ENCODE data around the gene IKBKE.

The IKBKE gene

DNA sequence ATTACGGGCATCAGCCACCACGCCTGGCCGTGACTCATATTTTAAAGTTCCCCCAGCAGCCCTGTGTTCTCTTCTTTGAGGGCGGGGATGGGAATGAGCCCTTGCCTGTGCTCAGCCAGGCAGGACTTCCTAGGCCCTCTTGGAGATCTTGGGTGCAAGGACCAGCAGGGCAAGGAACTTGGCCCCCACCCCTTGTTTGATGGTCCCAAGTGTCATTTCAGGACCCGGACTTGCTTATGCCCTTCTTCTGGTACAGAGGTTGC, 46.4 kb downstream of the IKBKE start:
- no peak for DNase-seq

DNA sequence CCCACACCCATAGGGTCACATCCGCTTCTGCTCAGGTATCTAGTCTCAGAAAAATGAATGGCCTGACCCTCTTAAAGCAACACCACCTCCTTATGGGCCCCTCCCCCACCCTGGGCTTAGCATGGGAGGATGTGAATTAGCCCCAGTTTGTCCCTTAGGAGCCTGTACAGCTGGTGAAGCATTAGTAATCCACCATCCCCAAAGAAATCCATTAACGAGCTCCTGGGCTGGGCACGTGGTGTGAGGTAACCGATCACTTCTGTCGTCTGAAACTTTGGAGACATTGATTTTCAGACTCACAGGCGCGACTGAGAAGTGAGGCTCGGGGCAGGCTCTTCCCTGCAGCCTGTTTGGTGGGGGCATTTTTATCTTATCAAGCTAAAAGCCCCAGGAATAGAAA, 47.5 kb downstream of the IKBKE start:
- no peak for DNase-seq

DNA sequence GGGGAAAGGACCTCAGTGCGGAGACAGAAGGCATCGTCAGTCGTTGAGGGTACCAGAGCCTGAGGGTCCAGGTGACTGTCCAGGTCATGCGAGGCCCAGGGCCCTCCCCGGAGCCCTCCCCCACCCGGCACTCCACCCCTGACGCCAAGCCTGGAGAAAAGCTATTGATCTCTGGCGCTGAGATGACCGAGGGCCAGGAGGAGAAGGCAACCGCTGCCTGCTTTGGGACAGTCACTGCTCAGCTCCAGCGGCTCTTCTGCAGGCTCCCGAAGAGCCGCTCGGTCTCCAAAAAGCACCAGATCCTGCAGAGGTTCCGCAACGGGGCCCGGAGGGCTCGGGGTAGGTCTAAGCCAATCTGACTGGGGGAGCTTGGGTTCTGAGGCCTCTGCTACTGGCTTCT, 47.9 kb downstream of the IKBKE start:
- no peak for DNase-seq

DNA sequence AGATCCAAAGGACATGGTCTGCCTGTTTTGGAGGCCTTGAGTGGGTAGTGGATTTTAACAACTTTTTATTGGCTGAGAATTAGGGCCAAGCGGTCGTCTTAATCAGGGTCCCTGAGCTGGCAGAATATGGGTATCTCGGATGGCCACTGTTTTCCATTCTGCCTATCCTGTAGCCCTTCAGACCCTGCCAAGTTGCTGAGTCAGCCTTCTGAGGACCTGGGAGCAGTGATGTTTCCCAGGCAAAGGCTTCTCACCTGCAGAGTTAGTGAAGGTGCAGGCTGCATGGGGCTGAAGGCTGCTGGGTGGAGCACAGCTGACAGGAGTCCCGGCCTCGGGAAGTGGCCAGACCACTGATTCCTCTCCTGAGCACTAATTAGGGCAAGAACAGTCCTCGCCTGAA, 48.5 kb downstream of the IKBKE start:
- DNase-seq, result no peak

DNA sequence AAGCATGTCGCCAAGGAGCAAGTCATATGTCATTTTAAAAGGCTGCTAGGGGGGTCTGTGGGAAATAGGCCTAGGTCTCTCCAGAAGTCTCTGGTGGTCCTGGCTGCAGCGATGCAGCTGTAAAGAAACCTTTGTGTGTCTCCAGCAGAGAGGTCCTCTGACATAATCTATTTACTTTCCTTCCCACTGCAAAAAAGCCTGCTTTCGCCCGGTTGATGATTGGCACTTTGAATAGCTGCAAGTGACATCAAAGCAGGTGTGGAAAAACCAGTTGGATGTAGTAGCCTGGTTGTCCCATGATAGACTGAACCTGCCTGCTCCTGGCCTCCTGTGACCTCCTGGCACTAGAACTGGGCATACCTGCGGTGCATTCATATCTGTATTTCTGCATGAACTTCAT, 50.9 kb downstream of the IKBKE start:
- no peak for DNase-seq

DNA sequence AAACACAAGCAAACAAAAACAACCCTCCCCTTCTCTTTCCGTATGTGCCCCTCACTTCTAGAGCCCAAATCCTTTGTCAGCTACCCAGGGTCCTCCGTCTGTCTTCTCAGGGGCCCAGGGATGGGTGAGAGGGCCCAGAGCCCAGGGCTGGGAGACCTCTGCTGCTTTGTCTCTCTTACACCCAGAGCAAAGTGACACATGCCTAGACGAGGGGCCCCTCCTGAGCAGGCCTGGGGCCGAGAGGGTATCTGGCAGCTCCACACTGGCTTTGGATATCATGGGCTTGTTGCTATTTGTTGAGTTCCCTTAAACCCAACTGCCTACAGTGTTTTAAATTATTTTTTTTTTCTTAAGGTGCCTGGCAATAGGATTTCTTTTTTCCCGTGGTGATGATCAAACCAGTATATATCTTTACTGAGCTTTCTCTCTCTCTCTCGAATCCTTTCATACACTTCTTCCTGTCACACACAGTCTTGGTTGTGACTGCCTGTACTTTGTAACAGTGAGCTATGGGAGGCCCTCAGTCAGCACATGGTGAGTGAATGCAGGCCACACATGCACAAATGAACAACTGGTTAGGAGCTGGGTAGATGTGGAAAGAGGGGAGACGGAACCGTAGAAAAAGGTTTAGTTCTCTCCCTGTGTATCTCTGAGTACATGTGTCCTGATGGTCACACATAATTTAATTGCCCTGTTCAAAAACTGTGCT, 51.6 kb downstream of the IKBKE start:
- DNase-seq, result no peak

DNA sequence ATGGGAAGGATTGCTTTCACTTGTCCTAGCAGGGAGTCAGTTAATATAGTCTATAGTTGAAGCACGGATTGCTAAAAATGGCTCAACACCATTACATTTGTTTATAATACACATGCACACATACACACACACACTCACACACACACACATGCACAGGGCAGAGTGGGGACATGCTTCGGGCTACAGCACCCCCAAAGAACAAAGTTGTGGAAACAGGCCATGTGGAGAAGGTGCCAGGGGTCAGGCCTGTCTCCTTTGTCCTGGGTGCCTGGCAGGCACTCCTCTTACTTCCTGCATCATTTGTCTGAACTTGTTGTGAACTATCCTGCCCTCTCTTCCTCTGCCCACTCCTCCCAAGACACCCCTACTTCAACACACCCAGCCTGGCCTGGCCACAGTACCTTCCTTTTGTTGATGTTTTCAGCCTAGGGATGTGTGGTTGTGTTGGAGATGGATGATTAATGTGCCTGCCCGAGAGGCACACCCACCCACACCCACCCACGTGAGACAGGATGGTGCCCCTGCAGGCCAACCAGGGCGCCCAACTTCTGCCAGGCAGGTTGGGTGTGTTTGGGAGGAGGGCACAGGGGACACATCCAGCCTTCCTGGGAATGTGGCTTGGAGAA, 54.6 kb downstream of the IKBKE start:
- DNase-seq, result no peak

DNA sequence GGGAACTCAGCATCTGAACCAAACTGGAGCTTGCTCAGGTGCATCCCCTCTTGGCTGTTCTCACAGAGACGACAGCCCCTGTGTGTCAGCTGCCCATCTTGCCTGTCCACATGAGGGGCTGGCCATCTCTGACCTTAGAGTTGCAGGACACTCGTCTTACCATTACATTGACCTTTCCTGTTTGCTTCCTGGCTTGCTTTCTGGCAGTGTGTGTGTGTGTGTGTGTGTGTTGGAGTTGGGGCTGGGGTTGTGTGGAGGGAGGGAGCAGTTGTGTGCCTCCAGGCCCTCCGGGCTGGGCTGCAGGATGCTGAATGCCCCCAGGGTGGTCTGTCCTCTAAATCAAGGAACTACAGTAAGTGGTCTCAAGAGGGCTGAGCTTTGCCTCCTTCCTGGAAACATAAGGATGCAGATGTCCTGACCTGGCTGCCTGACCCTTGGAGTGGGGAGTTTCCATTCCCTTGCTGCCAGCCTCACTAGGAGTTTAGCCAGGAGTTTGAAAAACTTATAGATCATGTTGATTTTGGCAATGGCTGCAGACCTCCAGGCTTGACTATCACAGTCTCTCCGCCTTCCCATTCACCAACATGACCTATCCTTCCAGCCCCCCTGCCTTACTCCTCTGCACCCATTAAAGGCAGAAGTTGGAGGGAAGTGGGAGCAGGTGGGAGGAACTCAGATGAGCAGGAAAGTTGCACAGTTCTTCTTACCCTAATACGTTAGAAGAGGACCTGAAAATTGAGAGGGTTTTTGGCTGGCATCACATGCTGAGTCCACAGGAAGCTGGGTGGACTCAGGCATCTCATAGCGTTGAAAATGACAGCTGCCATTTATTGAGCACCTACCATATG, 56.0 kb downstream of the IKBKE start:
- DNase-seq, result no peak

DNA sequence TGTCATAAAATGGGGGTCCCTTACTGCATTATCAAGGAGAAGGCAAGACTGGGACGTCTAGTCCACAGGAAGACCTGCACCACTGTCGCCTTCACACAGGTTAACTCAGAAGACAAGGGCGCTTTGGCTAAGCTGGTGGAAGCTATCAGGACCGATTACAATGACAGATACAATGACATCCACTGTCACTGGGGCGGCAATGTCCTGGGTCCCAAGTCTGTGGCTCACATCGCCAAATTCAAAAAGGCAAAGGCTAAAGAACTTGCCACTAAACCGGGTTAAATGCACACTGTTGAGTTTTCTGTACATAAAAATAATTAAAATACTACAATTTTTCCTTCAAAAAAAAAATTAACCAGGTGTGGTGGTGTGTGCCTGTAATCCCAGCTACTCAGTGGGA, 59.1 kb downstream of the IKBKE start:
- DNase-seq, result no peak

DNA sequence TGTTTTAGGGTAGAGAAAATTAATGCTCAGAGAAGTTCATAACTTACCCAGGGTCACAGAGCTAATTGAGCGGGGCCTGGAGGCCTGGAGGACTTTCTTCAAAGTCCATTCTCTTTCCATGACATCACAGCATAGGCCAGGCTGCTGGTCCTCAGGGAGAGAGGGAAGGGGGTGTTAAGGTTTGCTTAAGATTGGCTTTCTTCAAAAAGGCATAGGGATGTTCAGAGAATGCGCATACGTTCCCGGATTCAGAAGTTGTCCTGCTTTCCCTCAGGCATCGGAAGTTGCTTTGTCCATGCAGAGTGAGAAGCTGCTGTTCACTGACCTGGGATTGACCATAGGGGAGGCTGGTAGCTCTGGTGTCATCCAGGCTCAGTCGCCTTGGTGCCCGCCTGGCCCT, 62.1 kb downstream of the IKBKE start:
- no peak for DNase-seq

DNA sequence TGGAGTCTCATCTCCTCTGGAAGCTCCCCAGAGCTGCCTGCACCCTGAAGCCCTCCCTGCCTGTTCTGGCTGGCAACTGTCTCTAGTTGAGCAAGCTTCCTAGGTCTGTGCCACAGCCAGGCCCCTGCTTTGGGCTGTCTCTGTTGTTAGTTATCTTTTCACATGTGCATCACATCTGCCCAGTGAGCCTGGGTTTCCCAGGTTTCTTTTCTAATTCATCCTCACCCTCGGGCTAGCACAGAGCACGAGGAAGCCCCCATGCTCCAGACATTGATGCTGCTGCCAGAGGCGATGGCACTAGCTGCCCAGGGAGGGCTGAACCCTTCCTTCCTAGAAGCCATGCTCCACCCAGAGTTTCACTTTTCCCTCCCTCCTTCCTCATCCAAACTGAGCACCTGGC, 64.3 kb downstream of the IKBKE start:
- no peak for DNase-seq

DNA sequence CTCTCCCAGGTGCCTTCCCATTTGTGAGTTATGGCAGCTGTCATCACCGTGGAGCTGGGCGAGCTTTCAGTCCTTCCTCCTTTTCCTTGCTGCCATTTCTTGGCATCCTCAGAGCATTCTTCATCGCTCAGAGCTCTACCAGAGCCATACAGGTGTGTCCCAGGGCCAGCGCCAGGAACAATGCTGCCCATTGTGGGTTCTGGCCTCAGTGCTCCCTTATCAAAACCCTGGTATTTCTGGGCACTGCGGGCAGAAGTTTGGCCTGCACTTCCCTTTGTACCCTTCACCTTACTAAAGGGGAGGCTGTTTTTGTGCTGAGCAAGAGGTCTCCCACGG, 65.5 kb downstream of the IKBKE start:
- DNase-seq, result no peak

DNA sequence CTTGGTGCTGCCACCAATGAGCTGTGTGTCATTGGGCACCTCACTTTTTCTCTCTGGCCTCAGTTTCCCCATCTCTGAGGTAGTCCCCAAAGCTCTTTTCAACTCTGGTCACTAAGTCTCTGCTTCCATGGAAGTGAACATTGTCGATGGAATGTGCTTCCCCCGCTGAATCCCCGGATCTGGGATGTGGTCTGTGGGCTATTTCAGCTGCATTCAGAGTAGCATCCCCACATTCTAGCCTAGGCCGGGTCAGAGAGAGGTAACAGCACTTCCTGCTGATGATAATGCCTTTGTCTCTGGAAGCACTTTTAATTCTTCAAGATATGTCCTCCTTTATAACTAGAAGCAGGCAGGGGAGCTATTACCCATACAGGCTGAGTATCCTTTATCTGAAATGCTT, 66.9 kb downstream of the IKBKE start:
- no peak for DNase-seq

DNA sequence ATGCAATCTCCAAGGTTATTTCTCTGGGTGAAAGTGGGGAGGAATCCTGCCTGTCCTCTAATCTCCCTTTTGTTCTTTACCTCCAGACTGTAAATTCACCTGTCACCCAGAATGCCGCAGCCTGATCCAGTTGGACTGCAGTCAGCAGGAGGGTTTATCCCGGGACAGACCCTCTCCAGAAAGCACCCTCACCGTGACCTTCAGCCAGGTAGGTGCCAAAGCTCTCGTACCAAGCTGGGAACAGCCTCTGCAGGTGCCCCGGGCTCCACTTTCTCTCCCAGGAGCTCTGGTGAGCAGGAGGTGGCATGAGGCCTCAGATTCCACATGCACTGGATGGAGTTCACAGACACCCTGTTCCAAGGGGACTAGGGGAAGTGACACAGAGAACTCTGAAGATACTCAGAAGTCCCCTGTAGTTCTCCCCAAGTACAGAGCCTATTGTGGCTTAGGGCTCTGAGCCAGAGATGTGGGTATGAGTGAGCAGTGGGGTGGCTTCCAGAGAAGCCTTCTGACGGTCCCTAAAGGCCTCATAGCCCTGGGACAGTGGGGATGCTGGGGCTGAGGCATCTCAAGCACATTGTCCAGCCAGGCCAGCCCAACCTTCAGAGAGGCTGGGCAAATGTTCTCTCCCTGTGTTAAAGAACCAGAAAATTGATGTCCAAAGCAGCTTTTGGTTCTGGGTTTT, 68.0 kb downstream of the IKBKE start:
- DNase-seq, result no peak

DNA sequence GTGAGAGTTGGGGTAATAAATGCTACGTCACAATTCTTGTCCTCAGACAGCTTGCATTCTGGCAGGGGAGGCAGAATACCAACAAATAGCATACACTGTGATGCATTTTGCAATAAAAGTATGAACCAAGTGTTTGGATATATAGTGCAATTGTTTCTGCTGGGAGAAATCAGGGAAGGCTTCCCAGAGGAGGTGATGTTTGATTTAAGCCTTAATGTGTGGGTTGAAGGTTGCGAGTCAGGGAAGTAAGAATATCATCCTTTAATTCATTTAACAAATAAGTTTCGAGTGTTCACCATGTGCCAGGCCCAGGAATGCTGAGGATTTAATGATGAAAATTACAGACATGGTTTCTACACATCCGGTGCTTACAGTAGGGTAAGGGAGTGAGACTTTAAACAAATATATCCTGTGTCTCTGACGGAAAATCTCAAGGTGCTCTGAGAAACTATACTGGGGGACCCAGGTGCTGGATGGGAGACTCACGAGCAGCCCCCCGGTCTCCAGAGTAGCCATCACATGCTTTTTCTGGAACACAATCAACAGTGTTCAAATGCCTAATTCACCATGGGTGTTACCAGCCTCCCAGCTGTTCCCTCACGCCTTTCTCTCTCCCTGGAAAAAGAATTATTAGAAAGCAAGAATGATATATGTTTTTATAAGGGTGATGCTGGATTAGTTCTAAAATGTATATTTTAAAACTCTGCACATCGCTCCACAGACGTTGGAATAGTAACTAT, 68.8 kb downstream of the IKBKE start:
- no peak for DNase-seq

DNA sequence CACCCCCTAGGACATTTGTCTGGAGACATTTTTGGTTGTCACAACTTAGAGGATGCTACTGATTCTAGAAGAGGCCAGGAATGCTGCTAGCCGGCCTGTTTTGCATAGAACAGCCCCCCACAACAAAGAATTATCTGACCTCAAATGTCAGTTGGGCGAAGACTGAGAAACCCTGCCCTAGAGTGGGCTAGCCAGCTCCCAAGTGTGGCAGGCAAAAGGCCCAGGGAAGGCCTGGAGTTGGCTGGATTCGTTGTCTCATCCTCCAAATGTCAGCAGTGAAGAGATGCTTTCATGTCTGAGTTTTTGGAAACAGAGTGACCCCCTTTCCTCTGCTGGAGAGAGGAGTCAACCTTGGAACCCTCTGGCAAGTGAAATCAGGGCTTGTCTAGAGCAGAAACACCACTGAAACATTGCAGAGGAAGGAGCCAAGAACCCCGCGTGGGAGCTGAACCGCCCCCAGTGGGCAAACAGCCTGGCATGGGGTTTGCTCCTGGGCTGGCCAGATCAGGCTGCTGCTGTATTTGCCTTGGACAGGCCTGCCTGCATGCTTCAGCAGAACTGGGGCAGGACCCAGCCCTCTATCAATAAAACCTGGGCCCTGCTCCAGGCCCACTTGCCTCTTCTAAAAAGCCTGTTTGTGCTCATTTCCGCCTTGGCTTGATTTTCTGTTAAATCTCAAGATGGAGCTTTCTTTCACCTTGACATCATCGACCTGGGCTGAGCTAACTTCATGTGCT, 69.9 kb downstream of the IKBKE start:
- DNase-seq, result no peak

DNA sequence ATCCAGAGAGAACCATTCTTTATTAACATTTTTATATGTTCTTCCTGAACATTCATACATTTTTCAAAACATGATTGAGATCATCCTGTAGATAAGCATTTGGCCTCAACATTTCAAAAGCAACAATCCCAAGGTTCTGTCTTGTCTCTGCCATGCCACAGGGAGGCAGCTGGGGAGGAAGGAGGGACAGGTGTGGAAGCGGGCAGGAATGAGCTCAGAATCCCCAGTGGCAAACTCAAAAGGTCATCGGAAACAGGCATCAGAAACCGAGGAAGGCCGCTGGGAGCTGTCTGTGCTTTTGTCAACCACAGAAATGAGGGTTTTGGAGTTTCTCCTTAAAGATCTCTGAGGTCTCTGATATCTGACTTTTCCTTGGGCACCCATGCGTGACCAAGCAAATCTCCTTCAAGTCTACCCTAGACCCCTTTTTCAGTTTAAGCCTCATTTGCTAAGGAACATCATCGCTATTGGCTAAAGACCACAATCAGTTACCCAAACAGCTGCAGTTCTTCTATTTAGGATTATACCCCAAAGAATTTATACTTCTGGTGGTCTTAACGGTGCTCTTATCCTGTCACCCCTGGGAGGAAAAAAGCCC, 71.1 kb downstream of the IKBKE start:
- no peak for DNase-seq

DNA sequence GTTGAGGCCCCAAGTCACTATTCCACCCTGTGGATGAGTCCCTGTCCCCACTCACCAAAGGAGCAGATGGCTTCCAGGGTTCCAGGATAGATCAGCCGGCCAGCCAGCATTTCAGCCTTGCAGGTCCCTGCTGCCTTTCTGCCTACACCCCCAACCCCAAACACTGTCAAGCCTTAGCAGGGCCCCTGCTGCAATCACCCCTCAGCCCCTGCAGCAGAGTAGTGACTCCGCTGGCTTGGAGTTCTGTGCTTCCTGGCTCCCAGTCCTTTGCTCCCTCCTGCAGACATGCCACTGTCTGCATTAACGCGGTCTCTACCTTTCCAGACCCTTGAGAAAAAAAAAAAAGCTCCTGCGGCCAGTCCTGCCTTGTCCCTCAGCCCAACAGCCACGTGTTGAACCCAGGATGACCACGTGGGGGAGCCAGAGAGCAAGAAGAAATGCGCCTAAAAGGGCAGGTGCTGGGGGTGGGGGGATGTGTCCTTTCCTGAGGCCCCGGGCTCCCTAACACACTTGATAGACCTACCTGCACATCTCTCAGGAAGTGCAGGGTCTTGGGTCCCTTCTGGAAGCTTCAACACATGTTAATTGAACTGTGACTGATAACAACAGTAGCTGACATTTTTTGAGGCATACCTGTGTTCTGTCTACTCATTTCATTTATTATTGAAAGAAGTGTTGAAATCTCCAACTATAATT, 74.4 kb downstream of the IKBKE start:
- peak; percentile 77 for DNase-seq

DNA sequence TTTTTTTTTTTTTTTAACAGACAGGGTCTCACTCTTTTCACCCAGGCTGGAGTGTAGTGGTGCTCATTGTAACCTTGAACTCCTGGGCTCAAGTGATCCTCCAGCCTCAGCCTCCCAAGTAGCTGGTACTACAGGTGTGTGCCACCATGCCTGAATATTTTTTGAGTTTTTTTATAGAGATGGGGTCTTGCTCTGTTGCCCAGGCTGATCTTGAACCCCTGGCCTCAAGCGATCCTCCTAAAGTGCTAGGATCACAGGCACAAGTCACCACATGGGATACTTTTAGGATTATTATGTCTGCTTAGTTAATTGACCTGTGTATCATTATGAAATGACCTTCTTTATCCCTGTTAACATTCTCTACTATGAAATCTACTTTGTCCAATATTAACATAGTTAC, 75.1 kb downstream of the IKBKE start:
- DNase-seq, result no peak
